HepG2 (cell line): ENCODE measurements around the gene ARHGEF39.

Experiments
- ONECUT2 ChIP-seq: sonication (generic); formaldehyde crosslinking; IDR thresholded peaks from 2 replicates; pipeline ENCODE4 v1.4.0; 2020; ENCODE audit warnings: missing genetic modification reagents
- TF ChIP-seq, protein P1 (sequence below): sonication (generic); formaldehyde crosslinking; IDR thresholded peaks from 2 replicates; pipeline ENCODE4 v1.4.0; 2020; ENCODE audit warnings: mild to moderate bottlenecking, missing genetic modification reagents

DNA sequence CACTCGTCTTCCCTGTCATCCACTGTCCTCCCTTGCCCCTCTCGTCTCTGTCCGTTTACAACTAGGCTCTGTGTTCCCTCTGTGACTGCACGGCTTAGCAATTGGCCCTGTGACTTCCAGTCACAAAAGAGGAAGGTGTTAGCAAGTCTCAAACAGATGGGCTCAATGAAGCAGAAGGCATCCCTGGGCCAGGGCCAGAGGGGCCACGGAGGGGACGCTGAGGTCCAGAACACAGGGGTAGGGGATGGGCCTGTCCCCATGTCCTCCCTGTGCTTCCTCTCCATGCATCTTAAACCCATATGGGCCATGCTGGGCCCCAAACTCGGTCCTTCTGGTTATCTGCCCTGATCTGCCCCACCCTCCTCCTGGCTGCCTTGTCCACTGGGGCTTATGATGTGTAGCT lies 46.7 kb downstream of the ARHGEF39 start, which contains the start of gene CD72:
- no peak for TF ChIP-seq ONECUT2 (CRISPR knock-in tag)
- TF ChIP-seq, protein P1, sequence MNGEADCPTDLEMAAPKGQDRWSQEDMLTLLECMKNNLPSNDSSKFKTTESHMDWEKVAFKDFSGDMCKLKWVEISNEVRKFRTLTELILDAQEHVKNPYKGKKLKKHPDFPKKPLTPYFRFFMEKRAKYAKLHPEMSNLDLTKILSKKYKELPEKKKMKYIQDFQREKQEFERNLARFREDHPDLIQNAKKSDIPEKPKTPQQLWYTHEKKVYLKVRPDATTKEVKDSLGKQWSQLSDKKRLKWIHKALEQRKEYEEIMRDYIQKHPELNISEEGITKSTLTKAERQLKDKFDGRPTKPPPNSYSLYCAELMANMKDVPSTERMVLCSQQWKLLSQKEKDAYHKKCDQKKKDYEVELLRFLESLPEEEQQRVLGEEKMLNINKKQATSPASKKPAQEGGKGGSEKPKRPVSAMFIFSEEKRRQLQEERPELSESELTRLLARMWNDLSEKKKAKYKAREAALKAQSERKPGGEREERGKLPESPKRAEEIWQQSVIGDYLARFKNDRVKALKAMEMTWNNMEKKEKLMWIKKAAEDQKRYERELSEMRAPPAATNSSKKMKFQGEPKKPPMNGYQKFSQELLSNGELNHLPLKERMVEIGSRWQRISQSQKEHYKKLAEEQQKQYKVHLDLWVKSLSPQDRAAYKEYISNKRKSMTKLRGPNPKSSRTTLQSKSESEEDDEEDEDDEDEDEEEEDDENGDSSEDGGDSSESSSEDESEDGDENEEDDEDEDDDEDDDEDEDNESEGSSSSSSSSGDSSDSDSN (CRISPR knock-in tag) = no peak
